ENCODE data around the gene G2E3. TPM values are rescaled to one million over a fixed set of nuclear protein-coding genes. Genes with fewer than 3 reads are reported as not detected.

The G2E3 gene
- total RNA-seq, 2 donors from 2014 or later: 44.8 to 80.1 TPM

DNA sequence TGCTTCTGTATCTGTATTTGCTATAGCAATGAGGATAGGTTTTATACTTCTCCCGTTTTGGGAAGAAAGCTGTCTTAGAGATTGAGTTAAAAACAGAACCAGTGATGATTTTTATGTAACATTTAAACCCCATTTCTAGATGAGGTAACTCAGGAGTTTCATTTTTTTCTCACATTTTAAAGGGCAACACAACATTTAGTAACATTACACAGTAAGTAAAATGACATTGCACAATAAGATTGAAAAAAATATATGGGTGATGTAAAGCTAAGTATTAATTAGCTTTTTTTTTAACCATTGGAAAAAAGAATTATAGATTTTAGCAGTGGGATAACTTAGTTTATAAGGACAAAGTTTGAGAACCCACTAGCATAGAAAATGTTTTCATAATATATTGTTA lies 38.0 kb downstream of the G2E3 start:
- no peak for DNase-seq
- Mint-ChIP-seq H3K4me1 (no peaks in the 10 kb centered on the region), H3K4me3 (no peak overlapping the region), H3K27ac (no peak overlapping the region), H3K27me3 (ENCODE audit: insufficient read depth) (no peaks in the 10 kb centered on the region), H3K36me3 (ENCODE audit: low read depth) (peaks cover 40% of the 10 kb centered on the region), H3K9me3 (no peaks in the 10 kb centered on the region)
- 100% methylated on average over 1 of the region's 1 CpG; no CpG with 5 or more reads in 1 of the 2 experiments for WGBS, 2 experiments (ENCODE audit: insufficient coverage in 1 of 2, insufficient read length in 1 of 2)
- Histone ChIP-seq H3K9ac (ENCODE audit: extremely low read depth, low read length, poor library complexity, severe bottlenecking) (no peak overlapping the region), H3K27ac (ENCODE audit: low read depth, low read length) (no peak overlapping the region), H3K9me3 (ENCODE audit: control insufficient read depth, low read length) (no peaks in the 10 kb centered on the region), H3K4me1 (ENCODE audit: control insufficient read depth, insufficient read depth, low read length) (no peaks in the 10 kb centered on the region), H3K36me3 (ENCODE audit: control insufficient read depth, insufficient read depth, low read length) (peaks cover 83% of the 10 kb centered on the region), H3K4me3 (ENCODE audit: low read length) (no peak overlapping the region), H3K27me3 (ENCODE audit: control insufficient read depth, insufficient read depth, low read length, poor library complexity, severe bottlenecking) (no peaks in the 10 kb centered on the region)
- TF ChIP-seq, protein P1, sequence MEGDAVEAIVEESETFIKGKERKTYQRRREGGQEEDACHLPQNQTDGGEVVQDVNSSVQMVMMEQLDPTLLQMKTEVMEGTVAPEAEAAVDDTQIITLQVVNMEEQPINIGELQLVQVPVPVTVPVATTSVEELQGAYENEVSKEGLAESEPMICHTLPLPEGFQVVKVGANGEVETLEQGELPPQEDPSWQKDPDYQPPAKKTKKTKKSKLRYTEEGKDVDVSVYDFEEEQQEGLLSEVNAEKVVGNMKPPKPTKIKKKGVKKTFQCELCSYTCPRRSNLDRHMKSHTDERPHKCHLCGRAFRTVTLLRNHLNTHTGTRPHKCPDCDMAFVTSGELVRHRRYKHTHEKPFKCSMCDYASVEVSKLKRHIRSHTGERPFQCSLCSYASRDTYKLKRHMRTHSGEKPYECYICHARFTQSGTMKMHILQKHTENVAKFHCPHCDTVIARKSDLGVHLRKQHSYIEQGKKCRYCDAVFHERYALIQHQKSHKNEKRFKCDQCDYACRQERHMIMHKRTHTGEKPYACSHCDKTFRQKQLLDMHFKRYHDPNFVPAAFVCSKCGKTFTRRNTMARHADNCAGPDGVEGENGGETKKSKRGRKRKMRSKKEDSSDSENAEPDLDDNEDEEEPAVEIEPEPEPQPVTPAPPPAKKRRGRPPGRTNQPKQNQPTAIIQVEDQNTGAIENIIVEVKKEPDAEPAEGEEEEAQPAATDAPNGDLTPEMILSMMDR (conservative IDR thresholded peaks at IDR 0.05): no peak

DNA sequence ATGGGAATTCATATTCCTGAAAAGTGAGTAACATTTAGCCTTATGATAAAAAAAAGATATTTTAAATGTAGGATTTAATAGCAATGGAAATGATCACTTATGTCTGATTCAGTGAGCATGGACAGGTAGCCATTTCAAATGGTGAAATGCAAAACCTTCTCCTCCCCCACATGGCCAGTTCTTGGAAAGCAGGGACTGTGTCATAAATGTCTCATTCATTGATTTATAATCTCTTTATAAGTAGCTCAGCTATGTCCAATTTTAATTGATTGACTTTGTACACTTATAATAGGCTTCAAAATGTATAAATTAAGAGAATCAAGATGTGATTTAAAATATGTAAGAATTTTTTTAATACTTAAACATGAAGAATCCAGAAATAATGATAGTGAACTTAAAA lies 38.5 kb downstream of the G2E3 start:
- peaks cover 84% of the 10 kb centered on the region for H3K36me3 ChIP-seq (ENCODE audit: control insufficient read depth, insufficient read depth, low read length)
- Mint-ChIP-seq H3K27me3 (ENCODE audit: insufficient read depth) (no peaks in the 10 kb centered on the region), H3K4me1 (no peaks in the 10 kb centered on the region)

DNA sequence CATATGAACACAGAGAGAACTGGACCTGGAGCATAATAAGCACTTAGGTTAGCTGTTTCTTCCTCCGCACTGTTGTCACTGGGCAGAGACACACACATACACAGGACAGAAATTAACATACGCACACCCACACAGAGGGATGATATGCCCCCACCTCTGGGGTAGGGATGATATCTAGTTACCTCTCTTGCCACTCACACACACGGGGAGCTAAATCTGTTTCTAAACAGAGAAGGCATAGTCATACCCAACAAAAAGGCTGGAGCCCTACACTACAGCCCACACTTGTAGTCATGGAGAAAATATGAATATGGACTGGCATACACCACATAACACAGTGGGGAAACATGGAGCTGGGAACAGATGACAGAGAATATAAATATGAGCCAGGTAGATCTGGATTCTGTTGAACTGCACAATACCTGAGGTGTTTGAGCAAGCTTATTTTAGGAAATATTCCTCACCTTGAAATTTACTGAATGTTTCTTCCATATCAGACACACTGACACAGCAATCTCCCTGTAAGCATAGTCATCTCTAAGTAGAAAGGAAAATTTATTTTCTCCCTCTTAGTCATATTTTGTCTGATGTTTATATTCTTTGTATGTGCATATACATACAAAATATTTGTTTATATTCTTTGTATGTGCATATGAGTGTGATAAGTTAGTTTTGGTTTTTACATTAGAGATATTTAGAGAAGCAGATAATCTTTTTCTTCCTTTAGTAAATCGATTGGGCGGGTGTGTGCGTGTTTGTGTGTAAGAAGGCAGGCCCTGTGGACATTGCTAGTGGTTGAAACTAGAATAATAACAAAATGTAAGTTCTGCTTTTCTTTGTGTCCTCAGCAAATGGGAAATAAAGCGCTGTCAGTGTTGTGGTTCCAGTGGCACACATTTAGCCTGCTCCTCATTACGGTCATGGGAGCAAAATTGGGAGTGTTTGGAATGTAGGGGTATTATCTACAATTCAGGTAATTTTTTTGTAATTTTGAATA lies 42.3 kb downstream of the G2E3 start:
- TF ChIP-seq, protein P1 (conservative IDR thresholded peaks at IDR 0.05): no peak
- H3K9ac ChIP-seq (ENCODE audit: extremely low read depth, low read length, poor library complexity, severe bottlenecking): no peak overlapping the region
- Mint-ChIP-seq H3K36me3 (ENCODE audit: low read depth) (peaks cover 61% of the 10 kb centered on the region), H3K9me3 (no peaks in the 10 kb centered on the region), H3K4me3 (no peak overlapping the region), H3K4me1 (no peaks in the 10 kb centered on the region), H3K27ac (no peak overlapping the region), H3K27me3 (ENCODE audit: insufficient read depth) (no peaks in the 10 kb centered on the region)
- no peak for DNase-seq
- peaks cover 93% of the 10 kb centered on the region for H3K36me3 ChIP-seq (ENCODE audit: control insufficient read depth, insufficient read depth, low read length)
- H3K9me3 ChIP-seq (ENCODE audit: control insufficient read depth, low read length): no peaks in the 10 kb centered on the region
- 93% methylated on average over 8 of the region's 8 CpGs; no CpG with 5 or more reads in 1 of the 2 experiments for WGBS, 2 experiments (ENCODE audit: insufficient coverage in 1 of 2, insufficient read length in 1 of 2)
- no peaks in the 10 kb centered on the region for H3K4me1 ChIP-seq (ENCODE audit: control insufficient read depth, insufficient read depth, low read length)
- H3K4me3 ChIP-seq (ENCODE audit: low read length): no peak overlapping the region
- H3K27me3 ChIP-seq (ENCODE audit: control insufficient read depth, insufficient read depth, low read length, poor library complexity, severe bottlenecking): no peaks in the 10 kb centered on the region
- H3K27ac ChIP-seq (ENCODE audit: low read depth, low read length): no peak overlapping the region

More for the DNA sequence above, 38.5 kb downstream of the G2E3 start:
- TF ChIP-seq, protein P1 (conservative IDR thresholded peaks at IDR 0.05): no peak
- Histone ChIP-seq H3K4me1 (ENCODE audit: control insufficient read depth, insufficient read depth, low read length) (no peaks in the 10 kb centered on the region), H3K27ac (ENCODE audit: low read depth, low read length) (no peak overlapping the region), H3K9ac (ENCODE audit: extremely low read depth, low read length, poor library complexity, severe bottlenecking) (no peak overlapping the region), H3K9me3 (ENCODE audit: control insufficient read depth, low read length) (no peaks in the 10 kb centered on the region), H3K4me3 (ENCODE audit: low read length) (no peak overlapping the region), H3K27me3 (ENCODE audit: control insufficient read depth, insufficient read depth, low read length, poor library complexity, severe bottlenecking) (no peaks in the 10 kb centered on the region)
- no peak for DNase-seq
- Mint-ChIP-seq H3K36me3 (ENCODE audit: low read depth) (peaks cover 40% of the 10 kb centered on the region), H3K9me3 (no peaks in the 10 kb centered on the region), H3K27ac (no peak overlapping the region), H3K4me3 (no peak overlapping the region)

Measured in endodermal cell (in vitro differentiated cells).